ENCODE measurements around the gene RPL32. TPM values are rescaled to one million over a fixed set of nuclear protein-coding genes. Genes with fewer than 3 reads are reported as not detected.

Gene RPL32
- total and polyA plus RNA-seq, 9 donors: 1,975 to 7,414 (median 2,983) TPM

- WGBS, 3 donors: 10 to 13% (median 10%) methylated on average over 20 to 28 of the region's 28 CpGs
- no peaks in the 10 kb centered on the region for H3K27me3 ChIP-seq
- TF ChIP-seq CTCF (IDR thresholded peaks at IDR 0.05): no peak
- TF ChIP-seq EP300 (IDR thresholded peaks at IDR 0.05): no peak
- no peak for TF ChIP-seq POLR2A (IDR thresholded peaks at IDR 0.05)
- H3K4me1 ChIP-seq (ENCODE audit: insufficient read depth): no peaks in the 10 kb centered on the region
- H3K9me3 ChIP-seq: no peaks in the 10 kb centered on the region
- no peaks in the 10 kb centered on the region for H3K36me3 ChIP-seq
- peak overlapping the region; percentile 5 for H3K4me3 ChIP-seq
- H3K27ac ChIP-seq: no peak overlapping the region
- intact Hi-C loops (cut with DNase I): loop anchor here in 1 of 4 donors (10.0 kb wide), 1 partner anchor 116 kb away; no protein-coding TSS in a partner anchor
- peak in 4 of 5 donors; percentile 38 to 71 (median 62) for DNase-seq
Measured at GRCh38 chr3:12869035-12869621, 27.8 kb upstream of the RPL32 start.

- intact Hi-C loops (cut with DNase I): loop anchor here in 1 of 4 donors (10.0 kb wide), 1 partner anchor 116 kb away; no protein-coding TSS in a partner anchor
- DNase-seq: peak; percentile 67 to 86 (median 83)
- Histone ChIP-seq H3K27me3 (no peaks in the 10 kb centered on the region), H3K9me3 (no peaks in the 10 kb centered on the region), H3K4me3 (peak overlapping the region; percentile 5), H3K4me1 (ENCODE audit: insufficient read depth) (no peaks in the 10 kb centered on the region), H3K36me3 (no peaks in the 10 kb centered on the region), H3K27ac (no peak overlapping the region)
- WGBS, 3 donors: 42 to 47% (median 43%) methylated on average over 44 to 45 of the region's 45 CpGs
- TF ChIP-seq CTCF (IDR thresholded peaks at IDR 0.05): peak; percentile 39 to 87 (median 79)
- TF ChIP-seq EP300 (IDR thresholded peaks at IDR 0.05): no peak
- no peak for TF ChIP-seq POLR2A (IDR thresholded peaks at IDR 0.05)
Measured at GRCh38 chr3:12868039-12869034, 27.0 kb upstream of the RPL32 start.

GRCh38 chr3:12866836-12867235, 25.5 kb upstream of the RPL32 start:
- DNase-seq: no peak
- no peaks in the 10 kb centered on the region for H3K36me3 ChIP-seq
- WGBS, 3 donors: 75 to 80% (median 76%) methylated on average over 6 of the region's 6 CpGs
- H3K27me3 ChIP-seq: no peaks in the 10 kb centered on the region
- H3K27ac ChIP-seq: no peak overlapping the region
- H3K4me3 ChIP-seq: no peak overlapping the region
- TF ChIP-seq CTCF (IDR thresholded peaks at IDR 0.05) (no peak), EP300 (IDR thresholded peaks at IDR 0.05) (no peak), POLR2A (IDR thresholded peaks at IDR 0.05) (no peak)
- intact Hi-C loops (cut with DNase I): loop anchor here in 2 of 4 donors (2.0 to 10.0 kb wide), 2 partner anchors 26 to 118 kb away; no protein-coding TSS in a partner anchor
- H3K9me3 ChIP-seq: no peaks in the 10 kb centered on the region
- H3K4me1 ChIP-seq (ENCODE audit: insufficient read depth): no peaks in the 10 kb centered on the region

GRCh38 chr3:12865271-12865670, 23.9 kb upstream of the RPL32 start:
- no peaks in the 10 kb centered on the region for H3K9me3 ChIP-seq
- H3K4me3 ChIP-seq: no peak overlapping the region
- H3K36me3 ChIP-seq: no peaks in the 10 kb centered on the region
- intact Hi-C loops (cut with DNase I): loop anchor here in 1 of 4 donors (10.0 kb wide), 1 partner anchor 120 kb away; no protein-coding TSS in a partner anchor
- WGBS, 3 donors: 74 to 84% (median 81%) methylated on average over 4 of the region's 4 CpGs
- no peak for DNase-seq
- H3K27ac ChIP-seq: no peak overlapping the region
- no peak for TF ChIP-seq POLR2A (IDR thresholded peaks at IDR 0.05)
- TF ChIP-seq EP300 (IDR thresholded peaks at IDR 0.05): no peak
- TF ChIP-seq CTCF (IDR thresholded peaks at IDR 0.05): no peak
- H3K27me3 ChIP-seq: no peaks in the 10 kb centered on the region
- no peaks in the 10 kb centered on the region for H3K4me1 ChIP-seq (ENCODE audit: insufficient read depth)
